Stimulated activated CD4-positive, alpha-beta T cell treated with anti-CD3 and anti-CD28 coated beads, Interleukin-4, amount 100 ng/mL, for 24 hours (primary cell): ENCODE data around the gene MTFP1.
"Not testable (repeated sequence)": the region's sequence is repeated elsewhere in the genome, so short reads cannot be mapped to it uniquely, and the experiment has no call there.

Experiments
- DNase-seq: peaks from one replicate; pipeline ENCODE4 v3.0.0-alpha.2; 2020

Gene MTFP1

DNA sequence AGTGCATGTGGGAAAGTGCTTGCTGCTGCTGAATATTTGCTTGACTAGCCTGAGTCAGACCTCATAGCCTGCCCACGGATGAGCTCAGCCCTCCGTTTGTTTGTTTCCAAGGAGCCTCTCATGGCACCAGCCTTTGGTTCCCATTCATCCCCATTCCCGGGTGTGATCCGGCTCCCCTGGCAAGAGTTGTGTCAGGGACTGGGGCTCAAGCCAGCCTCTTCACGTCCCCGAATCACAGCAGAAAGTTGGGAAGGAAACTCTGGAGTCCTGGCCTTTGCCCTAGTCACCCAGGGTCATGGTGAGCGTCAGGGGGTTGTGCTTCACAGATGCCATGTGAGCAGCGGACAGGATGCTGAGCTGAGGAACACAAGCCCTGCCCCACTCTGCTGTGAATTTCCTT, 32.4 kb downstream of the MTFP1 start:
- DNase-seq, result no peak

DNA sequence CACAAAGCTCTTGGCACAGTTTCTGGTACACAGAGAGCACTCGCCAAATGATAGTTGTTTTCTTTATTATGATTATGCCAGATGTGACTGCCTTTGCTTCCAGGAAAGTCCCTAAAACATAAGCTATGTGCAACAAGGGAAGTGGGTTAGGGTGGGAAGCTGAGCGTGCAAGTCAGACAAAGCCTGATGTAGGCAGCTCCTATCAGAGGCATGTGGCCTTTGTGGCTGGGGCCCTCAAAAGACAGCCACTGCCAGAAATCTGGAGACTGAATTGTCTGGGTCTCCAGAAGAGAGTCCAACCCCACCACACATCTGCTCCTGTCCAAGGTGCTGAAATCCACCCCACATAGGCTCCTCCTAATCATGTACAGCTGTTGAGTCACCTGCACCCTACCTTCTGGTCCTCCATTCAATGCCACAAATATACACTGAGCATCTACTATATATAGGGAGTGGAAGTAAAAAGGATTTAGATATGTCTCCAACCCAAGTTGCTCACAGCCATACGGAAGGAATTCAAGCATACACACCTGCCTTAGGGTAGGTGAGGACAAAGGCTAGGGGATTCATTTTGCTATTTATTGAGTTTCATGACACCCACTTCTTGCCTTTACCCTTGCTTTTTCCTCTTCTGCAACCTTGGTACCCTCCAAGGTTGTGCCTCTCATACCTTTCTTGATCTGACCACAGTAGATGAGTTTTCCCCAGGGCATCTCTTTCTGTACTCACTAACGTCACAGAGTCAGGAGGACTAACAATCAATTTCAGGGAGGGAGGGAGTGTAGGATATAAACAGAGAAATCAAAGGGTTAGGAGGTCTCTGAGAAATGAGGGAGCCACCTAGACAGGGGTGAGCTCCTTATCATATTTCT, 33.8 kb downstream of the MTFP1 start:
- DNase-seq, result no peak

DNA sequence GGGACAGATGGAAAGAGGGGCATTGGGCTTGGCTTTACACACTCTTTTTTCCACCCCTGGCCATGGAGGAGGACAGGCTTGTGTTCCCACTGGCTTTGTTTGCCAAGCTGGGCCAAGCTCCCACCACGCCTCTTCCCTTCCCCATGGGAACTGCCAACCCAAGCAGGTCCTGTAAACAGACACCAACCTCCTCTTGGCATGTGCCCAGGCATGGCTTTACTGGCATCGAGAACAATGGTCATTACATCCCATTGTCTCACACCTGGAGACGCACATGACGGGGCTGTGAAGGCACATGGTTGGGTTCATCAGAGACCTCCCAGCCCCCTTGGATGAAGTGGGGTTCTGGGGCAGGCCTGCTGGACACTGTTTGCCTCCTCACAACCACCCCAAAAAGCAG, 34.6 kb downstream of the MTFP1 start:
- DNase-seq, result no peak

DNA sequence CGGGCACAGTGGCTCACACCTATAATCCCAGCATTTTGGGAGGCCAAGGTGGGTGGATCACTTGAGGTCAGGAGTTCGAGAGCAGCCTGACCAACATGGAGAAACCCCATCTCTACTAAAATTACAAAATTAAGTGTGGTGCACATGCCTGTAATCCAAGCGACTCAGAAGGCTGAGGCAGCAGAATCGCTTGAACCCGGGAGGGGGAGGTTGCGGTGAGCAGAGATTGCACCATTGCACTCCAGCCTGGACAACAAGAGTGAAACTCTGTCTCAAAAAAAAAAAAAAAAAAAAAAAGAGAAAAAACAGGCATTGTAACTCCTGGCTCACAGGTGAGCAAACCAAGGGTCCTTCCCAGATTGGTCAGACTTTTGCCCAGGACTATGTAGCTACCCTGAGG, 35.0 kb downstream of the MTFP1 start:
- not testable (repeated sequence) for DNase-seq

DNA sequence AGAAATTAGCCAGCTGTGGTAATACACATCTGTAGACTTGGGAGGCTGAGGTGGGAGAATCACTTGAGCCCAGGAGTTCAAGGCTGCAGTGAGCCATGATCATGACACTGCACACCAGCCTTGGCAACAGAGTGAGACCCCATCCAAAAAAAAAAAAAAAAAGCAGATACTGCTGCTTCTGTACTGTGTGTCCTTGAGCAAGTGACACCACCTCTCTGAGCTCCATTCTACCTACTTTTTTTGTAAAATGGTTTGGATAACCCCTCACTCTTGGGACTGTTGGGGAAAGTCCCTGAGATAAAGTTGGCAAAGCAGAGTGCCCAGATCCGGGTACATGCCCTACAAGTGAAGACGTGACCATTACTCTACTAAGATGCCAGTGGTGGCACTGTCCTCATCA, 43.6 kb downstream of the MTFP1 start:
- no peak for DNase-seq

DNA sequence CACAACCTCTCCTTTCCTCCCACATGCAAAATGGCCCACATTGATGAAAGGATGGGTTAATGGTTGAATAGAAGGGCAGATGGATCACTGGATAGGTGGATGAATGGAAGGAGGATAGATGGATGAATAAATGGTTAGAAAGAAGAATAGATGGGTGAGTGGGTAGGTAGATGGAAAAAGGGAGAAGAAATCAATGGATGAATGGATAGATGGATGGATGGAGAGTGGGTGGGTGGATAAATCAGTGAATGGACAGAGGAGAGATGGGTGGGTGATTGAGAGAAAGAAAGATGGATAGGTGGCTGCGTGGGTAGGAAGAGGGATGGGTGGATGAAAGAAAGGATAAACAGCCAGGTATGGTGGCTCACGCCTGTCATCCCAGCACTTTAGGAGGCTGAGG, 45.1 kb downstream of the MTFP1 start:
- no peak for DNase-seq

DNA sequence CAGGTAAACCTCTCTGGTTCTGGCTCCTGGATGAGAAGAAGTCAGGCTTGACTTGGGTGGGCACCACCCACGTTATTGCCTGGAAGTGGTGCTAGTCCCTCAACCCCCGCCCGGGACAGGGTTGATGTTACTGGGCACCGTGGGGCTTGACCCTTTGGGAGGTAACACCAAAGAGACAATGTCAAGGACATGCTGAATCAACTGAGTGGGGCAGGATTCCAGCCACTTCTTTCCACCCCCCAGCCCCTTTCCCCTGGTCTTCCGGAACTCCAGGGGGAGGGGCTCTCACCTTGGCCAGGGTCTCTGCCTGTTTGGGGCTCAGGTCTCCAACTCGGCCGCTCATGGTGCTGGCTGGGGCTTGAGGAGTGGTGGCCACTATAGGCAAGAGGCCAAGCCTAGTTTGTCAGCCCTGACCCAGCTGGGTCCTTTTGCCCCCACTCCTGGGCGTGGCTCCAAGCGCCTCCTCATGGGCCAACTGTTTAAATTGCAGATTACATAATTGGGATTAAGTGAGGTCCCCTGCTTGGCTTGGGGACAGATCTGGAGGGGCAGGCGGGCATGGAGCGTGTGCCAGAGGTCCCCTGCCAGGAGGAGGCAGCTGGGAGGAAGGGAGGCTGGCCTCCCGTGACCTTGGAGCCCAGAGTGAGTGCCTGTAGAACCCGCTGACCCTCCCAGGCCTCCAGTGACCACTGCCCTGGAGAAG, 46.2 kb downstream of the MTFP1 start, which contains the start of gene SEC14L3:
Gene SEC14L3, minus strand, starts transcription at position 402 of the 703 bp plus-strand sequence. Its CDS starts 59 bp downstream, at position 343.
- no peak for DNase-seq

DNA sequence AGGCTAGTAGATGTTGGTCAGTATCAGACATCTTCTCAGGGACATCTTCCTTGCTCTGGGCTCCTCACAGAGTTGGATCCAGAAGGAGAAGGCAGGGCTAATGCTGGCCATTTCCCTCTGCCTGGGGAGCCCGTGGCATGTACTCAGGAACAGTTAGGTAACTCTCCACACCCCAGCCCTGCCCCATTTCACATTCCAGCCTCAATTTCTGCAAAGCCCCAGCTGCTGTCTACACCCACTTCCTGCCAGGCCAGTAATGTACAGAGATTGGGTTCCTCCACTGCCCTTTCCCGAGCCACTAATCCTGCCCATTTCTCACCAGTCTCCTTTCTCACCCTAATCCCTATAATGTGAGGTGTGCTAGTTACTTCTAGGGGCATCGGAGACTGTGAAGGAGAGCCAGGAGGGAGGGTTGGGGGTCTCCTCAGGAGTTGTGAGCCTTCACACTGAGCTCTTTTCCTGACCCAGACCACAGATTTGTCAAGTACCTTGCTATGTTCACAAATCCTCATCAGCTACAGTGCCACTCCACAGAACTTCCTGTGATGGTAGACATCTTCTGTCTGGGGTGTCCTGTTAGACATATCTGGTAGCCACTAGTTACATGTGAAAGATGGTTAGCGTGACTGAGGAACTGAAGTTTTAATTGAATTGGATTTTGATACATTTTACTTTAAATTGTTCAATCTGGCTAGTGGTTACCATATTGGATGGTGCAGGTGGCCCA, 47.6 kb downstream of the MTFP1 start:
- no peak for DNase-seq

DNA sequence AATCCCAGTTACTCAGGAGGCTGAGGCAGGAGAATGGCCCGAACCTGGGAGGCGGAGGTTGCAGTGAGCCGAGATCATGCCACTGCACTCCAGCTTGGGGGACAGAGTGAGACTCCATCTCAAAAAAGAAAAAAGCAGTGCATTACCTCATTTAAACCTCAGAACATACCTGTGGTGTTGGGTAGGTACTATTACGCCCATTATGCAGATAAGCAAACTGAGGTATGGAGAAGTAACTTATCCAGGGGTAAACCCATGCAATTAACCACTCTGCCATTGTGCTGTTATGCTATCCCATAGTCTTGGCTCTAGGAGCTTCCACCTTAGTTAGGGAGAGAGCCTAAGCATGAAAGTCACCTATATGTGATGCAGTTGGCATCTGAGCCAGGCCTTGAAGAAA, 48.6 kb downstream of the MTFP1 start:
- DNase-seq, result no peak

DNA sequence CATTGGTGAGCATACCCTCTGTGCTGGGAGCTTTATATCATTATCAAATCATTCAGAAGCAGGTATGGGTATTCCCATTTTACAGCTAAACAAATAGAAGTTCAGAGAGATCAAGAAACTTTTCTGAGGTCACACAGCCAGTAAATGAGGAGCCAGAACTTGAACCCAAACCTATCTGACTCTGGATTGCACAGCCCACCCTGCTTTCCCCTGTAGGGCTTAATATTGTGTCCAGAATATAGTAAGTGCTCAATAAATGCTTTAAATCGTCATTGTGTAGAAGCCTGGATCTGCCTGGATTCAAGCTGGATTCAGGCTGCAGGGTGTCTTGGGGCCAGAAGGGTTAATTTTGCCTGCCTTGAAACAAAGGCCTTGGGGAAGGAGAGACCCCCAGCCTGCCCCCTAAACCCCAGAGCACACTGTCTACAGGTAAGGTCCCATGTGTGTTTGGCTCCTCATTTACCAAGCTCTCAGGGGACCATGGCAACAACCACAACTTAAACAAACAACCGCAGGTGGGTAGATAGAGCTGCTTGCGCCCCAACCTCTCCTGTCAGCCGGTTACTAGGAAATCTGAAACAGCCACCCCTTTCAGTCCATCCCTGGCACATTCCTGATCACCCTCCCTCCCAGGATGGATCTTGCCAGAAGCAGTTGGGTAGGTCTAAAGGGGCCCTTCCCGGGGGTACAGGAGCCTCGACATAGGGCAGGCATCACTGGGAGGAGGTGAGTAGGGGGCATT, 49.3 kb downstream of the MTFP1 start:
- DNase-seq, result no peak
